ENCODE data around the gene SH3RF3.
"Not testable (repeated sequence)": the region's sequence is repeated elsewhere in the genome, so short reads cannot be mapped to it uniquely, and the experiment has no call there.

Gene SH3RF3

GRCh38 chr2:109160714-109161440 is 31.9 kb downstream of the SH3RF3 start:
- no peak for DNase-seq

DNA sequence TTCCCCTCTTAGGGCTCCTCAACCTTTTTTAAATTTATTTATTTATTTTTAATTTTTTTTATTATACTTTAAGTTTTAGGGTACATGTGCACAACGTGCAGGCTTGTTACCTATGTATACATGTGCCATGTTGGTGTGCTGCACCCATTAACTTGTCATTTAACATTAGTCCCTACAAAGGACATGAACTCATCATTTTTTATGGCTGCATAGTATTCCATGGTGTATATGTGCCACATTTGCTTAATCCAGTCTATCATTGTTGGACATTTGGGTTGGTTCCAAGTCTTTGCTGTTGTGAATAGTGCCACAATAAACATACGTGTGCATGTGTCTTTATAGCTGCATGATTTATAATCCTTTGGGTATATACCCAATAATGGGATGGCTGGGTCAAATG is 33.4 kb downstream of the SH3RF3 start:
- not testable (repeated sequence) for DNase-seq

DNA sequence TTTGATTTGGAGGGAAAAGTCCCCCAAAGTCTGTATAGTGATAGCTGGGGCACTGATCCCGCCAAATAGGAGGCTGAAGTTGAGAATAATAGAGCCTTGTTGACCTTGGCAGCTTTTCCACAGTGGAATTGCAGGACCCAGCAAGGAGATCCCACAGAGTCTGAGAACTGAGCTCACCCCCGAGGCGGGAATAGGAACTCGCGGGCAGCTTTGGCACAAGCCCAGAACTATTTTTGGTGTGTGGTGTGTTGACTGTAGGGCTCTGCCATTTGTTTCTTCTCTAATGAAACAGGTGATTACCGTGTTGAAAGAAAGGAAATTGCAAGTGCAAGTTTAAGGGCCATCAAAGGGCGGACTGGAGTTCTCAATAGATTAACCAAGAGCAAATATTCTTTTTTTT is 34.0 kb downstream of the SH3RF3 start:
- DNase-seq = no peak

DNA sequence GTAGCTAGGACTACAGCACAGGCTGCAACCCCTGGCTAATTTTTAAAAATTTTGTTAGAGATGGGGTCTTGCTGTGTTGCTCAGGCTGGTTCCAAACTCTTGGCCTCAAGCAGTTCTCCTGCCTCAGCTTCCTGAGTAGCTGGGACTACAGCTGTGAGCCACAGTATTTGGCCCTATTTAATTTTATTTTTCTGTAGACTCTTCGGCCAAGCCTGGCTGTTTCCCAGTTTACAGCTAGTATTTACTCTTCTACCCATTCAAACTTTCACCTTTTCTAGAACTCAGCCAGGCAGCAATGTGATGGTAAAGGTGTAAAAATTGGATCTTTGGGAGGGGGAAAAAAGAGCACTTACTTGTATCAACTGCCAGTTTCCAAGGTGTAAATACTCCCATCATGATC is 35.3 kb downstream of the SH3RF3 start:
- no peak for DNase-seq

GRCh38 chr2:109164739-109165221 is 35.8 kb downstream of the SH3RF3 start:
- DNase-seq = no peak

- DNase-seq = no peak
Observed at GRCh38 chr2:109166811-109167210, 37.8 kb downstream of the SH3RF3 start.

- no peak for DNase-seq
Observed at GRCh38 chr2:109168086-109168485, 39.1 kb downstream of the SH3RF3 start.

- no peak for DNase-seq
Observed at GRCh38 chr2:109168716-109169115, 39.7 kb downstream of the SH3RF3 start.

- DNase-seq = no peak
Observed at GRCh38 chr2:109170645-109171044, 41.6 kb downstream of the SH3RF3 start.

- DNase-seq = no peak
Observed at GRCh38 chr2:109171444-109172334, 42.7 kb downstream of the SH3RF3 start.

DNA sequence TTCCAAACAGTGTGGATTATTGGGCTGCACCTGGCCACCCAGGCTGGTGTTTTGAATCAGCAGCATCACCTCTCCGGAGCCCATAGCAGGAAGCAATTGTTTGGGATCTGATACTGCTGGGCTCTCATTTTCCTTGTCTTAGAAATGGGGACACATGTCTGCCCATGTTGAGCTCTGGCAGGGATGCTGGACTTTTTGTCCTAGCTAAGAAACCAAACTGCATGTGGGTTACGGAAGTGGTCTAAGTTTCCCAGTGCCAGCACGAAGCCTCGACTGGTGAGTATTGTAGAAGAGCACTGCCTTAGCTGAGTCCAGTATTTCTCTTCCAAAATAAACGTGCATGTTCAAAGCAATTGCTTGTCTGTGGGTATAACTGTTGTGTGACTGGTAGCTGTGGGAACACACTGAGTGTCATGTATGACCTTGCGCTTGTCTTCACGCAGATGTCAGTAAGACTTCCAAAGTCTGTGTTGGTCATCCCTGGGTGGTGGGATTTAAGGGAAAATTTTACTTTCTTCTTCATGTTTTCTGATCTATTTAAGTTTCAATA is 43.6 kb downstream of the SH3RF3 start:
- DNase-seq = no peak

DNA sequence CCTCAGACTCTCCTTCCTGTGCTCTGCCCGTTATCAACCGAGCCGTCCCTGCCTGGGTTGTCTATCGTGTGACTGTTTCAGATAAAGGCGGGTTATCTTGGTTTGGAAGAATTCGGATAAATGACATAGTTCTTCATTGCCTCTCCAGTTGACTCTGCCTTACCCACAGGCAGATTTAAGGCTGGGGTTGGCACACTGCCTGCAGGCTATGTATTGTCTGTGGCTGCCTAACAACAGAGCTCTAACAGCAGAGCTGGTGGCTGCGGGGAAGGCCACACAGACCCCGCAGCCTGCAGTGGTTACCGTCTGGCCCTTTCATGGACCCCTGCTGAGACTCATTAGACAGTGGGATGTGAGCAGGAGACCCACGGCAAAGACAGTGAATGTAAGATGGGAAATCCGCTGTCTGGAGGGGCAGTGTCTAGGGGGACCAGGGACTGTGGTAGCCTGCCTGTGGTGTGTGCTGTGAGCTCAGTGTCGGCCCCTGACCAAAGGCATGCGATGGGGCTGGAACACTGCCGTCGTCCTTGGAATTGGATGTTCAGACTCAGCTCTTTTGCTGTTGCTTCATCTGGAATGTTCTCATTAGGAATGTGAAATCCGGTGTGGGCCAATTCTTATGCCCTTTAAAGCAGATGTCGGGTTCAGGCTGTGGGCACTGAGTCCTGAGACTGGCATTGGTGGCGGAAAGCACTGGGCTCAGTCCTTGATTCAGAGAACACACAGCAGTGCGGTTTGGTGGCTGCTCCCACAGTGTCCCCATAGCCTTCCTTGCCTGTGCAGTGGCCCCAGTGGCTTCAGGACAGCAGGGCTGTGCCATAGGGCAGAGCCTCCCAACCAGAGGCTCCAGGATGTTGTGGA is 44.5 kb downstream of the SH3RF3 start:
- DNase-seq = no peak

DNA sequence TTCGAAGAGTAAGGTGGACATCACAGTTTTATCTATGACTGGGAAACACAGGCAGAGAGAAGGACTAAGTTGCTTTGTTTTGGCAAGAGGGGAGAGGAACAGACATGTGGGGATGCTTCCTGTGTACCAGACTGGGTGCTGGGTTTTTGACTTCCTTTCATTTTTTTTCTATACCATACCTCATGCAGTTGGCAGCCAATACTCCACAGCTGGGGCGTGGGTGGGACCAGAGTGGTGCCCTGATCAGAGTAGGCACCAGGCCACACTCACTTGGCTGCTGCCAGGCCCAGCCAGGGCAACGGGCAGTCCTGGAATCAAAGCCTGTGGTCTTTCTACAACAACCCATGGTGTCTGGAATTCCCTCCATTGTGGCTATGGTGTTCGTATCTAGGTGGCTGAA is 45.2 kb downstream of the SH3RF3 start:
- no peak for DNase-seq

DNA sequence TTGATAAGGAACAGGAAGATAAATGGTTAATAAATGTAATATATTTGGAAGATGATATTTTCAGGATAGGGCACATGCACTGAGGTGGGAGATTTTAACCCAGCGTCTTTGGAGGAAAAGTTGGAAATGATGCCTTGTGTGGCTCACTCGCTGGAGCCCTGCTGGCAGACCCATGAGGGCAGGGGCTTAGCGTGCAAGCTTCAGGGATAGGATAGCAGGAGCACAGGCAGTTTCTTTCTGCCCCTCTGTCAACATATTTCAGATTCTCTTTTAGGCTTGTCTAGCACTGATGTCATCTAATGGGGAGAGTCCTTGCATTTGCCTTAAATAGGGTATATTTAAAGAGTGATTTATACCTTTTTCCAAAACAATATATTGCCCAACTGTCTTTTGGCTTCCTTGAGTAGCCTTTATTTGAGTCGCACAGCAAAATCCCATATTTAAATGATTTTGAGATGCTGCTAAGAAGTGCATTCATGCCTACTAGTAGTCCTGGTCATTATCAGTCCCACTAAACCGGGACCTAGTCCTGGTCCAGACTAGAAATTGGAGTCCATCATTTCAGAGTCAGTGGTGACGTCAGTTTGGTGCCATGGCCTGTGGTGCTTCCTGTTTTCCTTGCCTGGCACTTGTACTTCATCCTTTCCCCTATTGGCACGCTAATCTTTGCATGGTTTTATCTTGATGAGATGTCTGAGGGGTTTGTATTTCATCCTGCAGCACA is 45.8 kb downstream of the SH3RF3 start:
- DNase-seq = no peak

DNA sequence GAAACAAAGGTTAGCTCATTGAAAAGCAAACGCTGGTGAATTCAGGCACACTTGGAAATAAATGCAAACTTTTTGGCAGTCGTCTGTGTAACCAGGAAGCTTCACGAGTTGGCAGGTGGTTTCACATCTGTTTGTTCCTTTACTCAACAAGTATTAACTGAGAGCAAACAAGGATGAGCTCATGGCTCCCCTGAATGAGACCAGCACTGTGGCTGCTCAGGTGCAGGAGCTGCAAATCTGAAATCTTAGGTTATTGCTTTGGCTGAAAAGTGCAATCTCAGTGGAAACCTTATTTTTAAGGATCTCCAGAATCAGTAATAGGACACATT is 46.3 kb downstream of the SH3RF3 start:
- no peak for DNase-seq

GRCh38 chr2:109176928-109177327 is 47.9 kb downstream of the SH3RF3 start:
- no peak for DNase-seq

- DNase-seq = no peak
Observed at GRCh38 chr2:109177635-109178034, 48.6 kb downstream of the SH3RF3 start.

DNA sequence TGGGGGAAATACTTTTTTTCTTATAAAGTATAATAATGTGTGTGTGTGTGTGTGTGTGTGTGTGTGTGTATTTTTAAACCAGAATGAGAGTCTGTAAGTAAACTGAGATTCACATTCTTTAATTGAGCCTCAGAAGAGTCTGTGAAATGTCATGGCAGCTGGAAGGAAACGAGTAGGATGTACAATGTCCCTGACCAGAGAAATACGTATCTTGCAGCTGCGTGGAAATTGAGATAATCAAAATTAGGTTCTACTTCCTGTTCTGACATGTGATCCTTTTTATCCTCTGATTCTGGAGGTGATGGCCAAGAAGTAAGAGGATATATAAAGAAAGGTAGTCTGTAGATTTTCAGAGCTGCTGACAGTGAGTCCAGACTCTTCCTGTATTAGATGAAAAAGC is 50.0 kb downstream of the SH3RF3 start:
- DNase-seq = no peak

GRCh38 chr2:109180786-109181185 is 51.8 kb downstream of the SH3RF3 start:
- DNase-seq = no peak

- DNase-seq = no peak
Observed at GRCh38 chr2:109182426-109182825, 53.4 kb downstream of the SH3RF3 start.

- DNase-seq = no peak
Observed at GRCh38 chr2:109183871-109184270, 54.9 kb downstream of the SH3RF3 start.

- DNase-seq = no peak
Observed at GRCh38 chr2:109184368-109184767, 55.4 kb downstream of the SH3RF3 start.

All from effector CD8-positive, alpha-beta T cell (primary cell).